Keratinocyte (primary cell): ENCODE results near the gene FHIT.

Experiments
- EZH2 ChIP-seq: IDR thresholded peaks from one replicate; pipeline ENCODE4 v1.6.1; 2012; ENCODE audit warnings: inconsistent platforms, mild to moderate bottlenecking, low read length, moderate library complexity
- TF ChIP-seq, protein P1 (sequence below), 3 experiments: IDR thresholded peaks in 1 of 3; conservative IDR thresholded peaks in 1 of 3; optimal IDR thresholded peaks in 1 of 3; 2 replicates in 2 of 3; 3 replicates in 1 of 3; pipeline versions ENCODE3 to v1.5.1; 2011; ENCODE audit warnings: low read length in 3 of 3, mild to moderate bottlenecking in 3 of 3, moderate library complexity in 2 of 3, control low read depth in 1 of 3, inconsistent platforms in 1 of 3; ENCODE audit not compliant: insufficient read depth in 2 of 3; ENCODE audit errors: extremely low read depth in 1 of 3

DNA sequence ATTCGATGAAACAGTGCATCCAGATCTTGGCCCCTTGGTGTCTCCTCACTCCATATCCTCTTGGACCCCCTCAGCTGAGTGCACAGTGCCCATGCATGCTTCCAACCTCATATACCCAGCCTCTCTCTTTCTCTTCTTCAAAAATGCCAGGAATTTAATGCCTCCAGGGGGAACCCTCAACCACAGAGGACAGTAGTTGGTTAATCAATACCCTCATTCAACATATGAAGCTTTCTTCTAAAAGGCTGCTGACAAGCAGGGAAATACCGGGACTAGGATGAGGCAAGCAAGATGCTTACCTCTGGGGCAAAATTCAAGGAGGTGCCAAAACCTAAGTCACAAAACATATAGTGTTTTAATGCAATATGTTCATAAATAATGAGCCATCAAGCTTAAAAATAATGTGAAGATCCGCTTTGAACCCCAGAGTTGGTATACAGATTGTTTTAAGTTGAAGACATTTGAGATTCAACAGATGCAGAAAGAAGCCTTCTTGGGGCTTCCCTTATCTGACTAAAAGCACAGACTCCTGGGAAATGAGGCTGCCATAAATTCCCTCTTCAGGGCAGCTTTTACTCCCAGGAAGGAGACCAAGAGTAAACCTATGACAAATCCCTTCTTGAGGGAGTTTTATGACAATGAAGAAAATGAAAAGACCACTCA is 48.2 kb upstream of the FHIT start:
- TF ChIP-seq, protein P1, sequence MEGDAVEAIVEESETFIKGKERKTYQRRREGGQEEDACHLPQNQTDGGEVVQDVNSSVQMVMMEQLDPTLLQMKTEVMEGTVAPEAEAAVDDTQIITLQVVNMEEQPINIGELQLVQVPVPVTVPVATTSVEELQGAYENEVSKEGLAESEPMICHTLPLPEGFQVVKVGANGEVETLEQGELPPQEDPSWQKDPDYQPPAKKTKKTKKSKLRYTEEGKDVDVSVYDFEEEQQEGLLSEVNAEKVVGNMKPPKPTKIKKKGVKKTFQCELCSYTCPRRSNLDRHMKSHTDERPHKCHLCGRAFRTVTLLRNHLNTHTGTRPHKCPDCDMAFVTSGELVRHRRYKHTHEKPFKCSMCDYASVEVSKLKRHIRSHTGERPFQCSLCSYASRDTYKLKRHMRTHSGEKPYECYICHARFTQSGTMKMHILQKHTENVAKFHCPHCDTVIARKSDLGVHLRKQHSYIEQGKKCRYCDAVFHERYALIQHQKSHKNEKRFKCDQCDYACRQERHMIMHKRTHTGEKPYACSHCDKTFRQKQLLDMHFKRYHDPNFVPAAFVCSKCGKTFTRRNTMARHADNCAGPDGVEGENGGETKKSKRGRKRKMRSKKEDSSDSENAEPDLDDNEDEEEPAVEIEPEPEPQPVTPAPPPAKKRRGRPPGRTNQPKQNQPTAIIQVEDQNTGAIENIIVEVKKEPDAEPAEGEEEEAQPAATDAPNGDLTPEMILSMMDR (optimal IDR thresholded peaks at IDR 0.05 in 1 of 3, IDR thresholded peaks at IDR 0.05 in 1 of 3, conservative IDR thresholded peaks at IDR 0.05 in 1 of 3; ENCODE audit: extremely low read depth in 1 of 3, insufficient read depth in 2 of 3, low read length in 3 of 3): no peak
- TF ChIP-seq EZH2: no peak
